HG03108 (cell line): ENCODE results near the gene CDIP1.

ENCODE experiments used
- ATAC-seq: cut with Tn5 transposase; IDR thresholded peaks from one replicate; pipeline ENCODE4 v1.9.1; 2021; ENCODE audit warnings: moderate library complexity; ENCODE audit not compliant: unreplicated experiment

The CDIP1 gene

GRCh38 chr16:4494746-4495490 is 43.7 kb downstream of the CDIP1 start:
- no peak for ATAC-seq

GRCh38 chr16:4491898-4492297 is 46.7 kb downstream of the CDIP1 start:
- ATAC-seq = no peak

- no peak for ATAC-seq
Observed at GRCh38 chr16:4489030-4489429, 49.5 kb downstream of the CDIP1 start.

GRCh38 chr16:4488499-4488967 is 50.0 kb downstream of the CDIP1 start:
- ATAC-seq = no peak

- ATAC-seq = no peak
Observed at GRCh38 chr16:4487955-4488498, 50.5 kb downstream of the CDIP1 start.

- ATAC-seq = no peak
Observed at GRCh38 chr16:4486126-4486893, 52.3 kb downstream of the CDIP1 start.

- ATAC-seq = no peak
Observed at GRCh38 chr16:4481963-4482362, 56.6 kb downstream of the CDIP1 start.

GRCh38 chr16:4481526-4481925 is 57.0 kb downstream of the CDIP1 start:
- ATAC-seq = no peak

- no peak for ATAC-seq
Observed at GRCh38 chr16:4477966-4478365, 60.6 kb downstream of the CDIP1 start.

GRCh38 chr16:4475880-4476788 is 62.4 kb downstream of the CDIP1 start, which contains the start of gene HMOX2:
Gene HMOX2 (plus strand): TSS chr16:4476398. CDS start chr16:4505525, 29,127 bp downstream.
- ATAC-seq = peak; percentile 92

GRCh38 chr16:4474192-4474961 is 64.2 kb downstream of the CDIP1 start, which contains the start of gene NMRAL1:
Gene NMRAL1 (minus strand): TSS chr16:4474625. CDS start chr16:4474132, 493 bp downstream.
- peak; percentile 41 for ATAC-seq

GRCh38 chr16:4472880-4473279 is 65.7 kb downstream of the CDIP1 start:
- ATAC-seq = no peak

- ATAC-seq = no peak
Observed at GRCh38 chr16:4471869-4472268, 66.7 kb downstream of the CDIP1 start.

GRCh38 chr16:4468972-4469371 is 69.6 kb downstream of the CDIP1 start:
- no peak for ATAC-seq

- ATAC-seq = no peak
Observed at GRCh38 chr16:4467916-4468315, 70.7 kb downstream of the CDIP1 start.

- ATAC-seq = no peak
Observed at GRCh38 chr16:4465977-4466779, 72.4 kb downstream of the CDIP1 start.

GRCh38 chr16:4463522-4464163 is 74.9 kb downstream of the CDIP1 start:
- no peak for ATAC-seq

GRCh38 chr16:4461250-4462085 is 77.1 kb downstream of the CDIP1 start:
- no peak for ATAC-seq
